Measurements from ENCODE around the gene PHACTR1. TPM values are rescaled to one million over a fixed set of nuclear protein-coding genes. Genes with fewer than 3 reads are reported as not detected.

PHACTR1 gene
- total and polyA plus RNA-seq, 12 donors = 0.77 to 16.0 (median 3.5) TPM

DNA sequence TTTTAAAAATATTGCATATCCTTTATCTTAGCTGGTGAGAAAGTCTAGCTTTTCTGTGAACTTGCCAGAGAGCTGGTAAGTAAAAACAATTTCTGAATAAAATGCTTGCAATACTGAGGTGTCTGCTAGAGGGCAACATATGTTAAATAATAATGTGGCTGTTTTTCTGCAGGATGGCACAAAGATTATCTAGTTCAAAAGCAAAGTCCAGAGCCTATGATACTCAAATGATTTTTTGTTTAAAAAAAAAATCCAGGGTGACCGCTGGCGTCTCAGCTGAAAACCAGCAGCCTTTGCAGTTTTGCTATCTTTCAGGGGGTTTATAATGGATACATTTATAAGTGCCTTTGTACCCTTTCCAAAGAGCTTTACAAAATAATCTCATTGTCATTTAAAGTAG is 194.9 kb downstream of the PHACTR1 start:
- H3K27me3 ChIP-seq = no peaks in the 10 kb centered on the region
- no peaks in the 10 kb centered on the region for H3K4me1 ChIP-seq (replicated peaks in 1 of 2)
- no peak overlapping the region for H3K27ac ChIP-seq
- H3K9me3 ChIP-seq (replicated peaks in 1 of 3) = no peaks in the 10 kb centered on the region
- intact Hi-C loops (cut with DNase I) = loop anchor here (5.0 to 10.0 kb wide), 2 partner anchors 421 to 633 kb away; no protein-coding TSS in a partner anchor
- 8 to 22% (median 17%) methylated on average over 2 of the region's 2 CpGs for WGBS, 4 donors
- no peak for DNase-seq
- TF ChIP-seq POLR2A (IDR thresholded peaks at IDR 0.05) = no peak
- TF ChIP-seq, protein P1, sequence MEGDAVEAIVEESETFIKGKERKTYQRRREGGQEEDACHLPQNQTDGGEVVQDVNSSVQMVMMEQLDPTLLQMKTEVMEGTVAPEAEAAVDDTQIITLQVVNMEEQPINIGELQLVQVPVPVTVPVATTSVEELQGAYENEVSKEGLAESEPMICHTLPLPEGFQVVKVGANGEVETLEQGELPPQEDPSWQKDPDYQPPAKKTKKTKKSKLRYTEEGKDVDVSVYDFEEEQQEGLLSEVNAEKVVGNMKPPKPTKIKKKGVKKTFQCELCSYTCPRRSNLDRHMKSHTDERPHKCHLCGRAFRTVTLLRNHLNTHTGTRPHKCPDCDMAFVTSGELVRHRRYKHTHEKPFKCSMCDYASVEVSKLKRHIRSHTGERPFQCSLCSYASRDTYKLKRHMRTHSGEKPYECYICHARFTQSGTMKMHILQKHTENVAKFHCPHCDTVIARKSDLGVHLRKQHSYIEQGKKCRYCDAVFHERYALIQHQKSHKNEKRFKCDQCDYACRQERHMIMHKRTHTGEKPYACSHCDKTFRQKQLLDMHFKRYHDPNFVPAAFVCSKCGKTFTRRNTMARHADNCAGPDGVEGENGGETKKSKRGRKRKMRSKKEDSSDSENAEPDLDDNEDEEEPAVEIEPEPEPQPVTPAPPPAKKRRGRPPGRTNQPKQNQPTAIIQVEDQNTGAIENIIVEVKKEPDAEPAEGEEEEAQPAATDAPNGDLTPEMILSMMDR (IDR thresholded peaks at IDR 0.05) = peak; percentile 24 to 68 (median 59)
- no peak overlapping the region for H3K4me3 ChIP-seq
- no peaks in the 10 kb centered on the region for H3K36me3 ChIP-seq (replicated peaks in 1 of 2)

DNA sequence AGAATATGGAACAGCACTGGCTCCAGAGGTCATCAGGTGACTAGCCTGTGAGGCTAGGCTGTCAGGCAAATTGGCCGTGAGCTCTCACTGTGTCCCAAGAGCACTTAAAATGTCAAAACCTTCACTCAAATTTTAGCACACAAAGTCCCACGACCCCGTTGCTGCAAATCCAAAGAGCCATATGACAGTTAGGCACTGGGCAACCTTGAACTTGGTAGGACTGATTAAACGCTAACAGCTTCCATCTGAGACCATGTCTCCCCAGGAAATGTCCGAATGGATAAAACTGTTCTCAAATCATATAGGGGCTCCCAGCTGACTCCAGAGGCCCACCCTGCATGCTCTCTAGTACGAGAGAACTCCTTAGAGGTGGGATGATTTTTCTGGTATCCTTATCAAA is 196.6 kb downstream of the PHACTR1 start:
- Histone ChIP-seq H3K27ac (no peak overlapping the region), H3K4me1 (replicated peaks in 1 of 2) (no peaks in the 10 kb centered on the region), H3K27me3 (no peaks in the 10 kb centered on the region), H3K4me3 (no peak overlapping the region), H3K9me3 (replicated peaks in 1 of 3) (no peaks in the 10 kb centered on the region), H3K36me3 (replicated peaks in 1 of 2) (no peaks in the 10 kb centered on the region)
- TF ChIP-seq POLR2A (IDR thresholded peaks at IDR 0.05) = no peak
- TF ChIP-seq, protein P1 (IDR thresholded peaks at IDR 0.05) = no peak
- intact Hi-C loops (cut with DNase I) = loop anchor here (5.0 to 10.0 kb wide), 2 partner anchors 419 to 632 kb away; no protein-coding TSS in a partner anchor
- no peak for DNase-seq
- 70 to 81% (median 79%) methylated on average over 6 of the region's 6 CpGs for WGBS, 4 donors

DNA sequence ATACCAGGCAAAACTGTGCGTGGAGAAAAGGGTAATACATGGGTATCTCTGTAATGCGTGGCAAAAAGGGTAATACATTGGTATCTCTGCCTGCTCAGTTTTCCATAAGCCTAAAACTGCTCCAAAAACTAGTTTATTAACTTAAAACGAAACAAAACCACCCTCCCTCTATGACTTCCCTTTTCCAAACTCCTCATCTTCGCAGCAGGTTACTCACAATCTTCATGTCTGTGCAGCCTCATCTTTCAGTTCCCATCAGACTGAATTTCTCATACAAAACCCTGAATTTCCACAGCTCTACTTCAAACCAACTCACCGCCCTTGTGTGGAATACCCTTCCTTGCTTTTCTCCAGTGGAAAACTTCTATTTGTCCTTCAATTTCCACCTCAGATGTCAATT is 199.4 kb downstream of the PHACTR1 start:
- Histone ChIP-seq H3K4me1 (replicated peaks in 1 of 2) (no peaks in the 10 kb centered on the region), H3K27me3 (no peaks in the 10 kb centered on the region), H3K9me3 (replicated peaks in 1 of 3) (no peaks in the 10 kb centered on the region), H3K4me3 (no peak overlapping the region), H3K36me3 (replicated peaks in 1 of 2) (no peaks in the 10 kb centered on the region), H3K27ac (no peak overlapping the region)
- no peak for DNase-seq
- WGBS, 4 donors = 69 to 80% (median 77%) methylated on average over 5 of the region's 5 CpGs
- intact Hi-C loops (cut with DNase I) = loop anchor here in 1 of 2 donors (10.0 kb wide), 1 partner anchor 629 kb away; no protein-coding TSS in a partner anchor
- TF ChIP-seq POLR2A (IDR thresholded peaks at IDR 0.05) = no peak
- TF ChIP-seq, protein P1 (IDR thresholded peaks at IDR 0.05) = no peak

DNA sequence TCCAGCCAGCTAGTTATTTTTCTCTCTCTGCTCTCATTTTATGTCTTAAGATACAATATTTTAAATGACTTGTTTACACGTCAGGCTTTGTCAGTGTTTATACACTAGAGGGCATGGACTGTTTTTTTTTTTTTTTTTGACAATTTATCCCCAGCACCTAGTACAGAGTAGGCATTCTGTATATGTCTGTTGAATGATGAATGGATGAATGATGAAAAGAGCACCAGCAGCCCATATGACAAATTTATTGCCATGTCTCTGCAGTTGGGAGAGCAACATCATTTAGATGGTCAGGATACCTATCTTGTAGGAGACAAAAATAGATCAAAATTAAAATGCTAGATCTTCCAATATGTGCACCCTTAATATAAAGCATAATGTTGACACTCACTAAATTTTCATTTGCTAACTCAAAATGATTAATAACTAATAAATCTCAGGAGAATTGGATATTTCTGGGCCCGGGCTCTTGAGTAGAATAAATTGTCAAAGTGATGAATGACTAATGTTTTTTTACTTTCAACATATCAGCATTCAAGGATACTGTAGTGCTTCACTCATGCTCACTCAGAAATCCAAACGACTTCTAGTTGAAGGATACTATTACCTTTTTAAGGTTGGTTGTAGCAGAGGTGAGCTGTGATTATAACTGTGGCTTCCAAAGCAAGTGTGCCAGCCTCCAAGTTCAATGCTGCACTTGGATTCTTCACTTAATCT is 200.0 kb downstream of the PHACTR1 start:
- Histone ChIP-seq H3K36me3 (replicated peaks in 1 of 2) (no peaks in the 10 kb centered on the region), H3K4me3 (no peak overlapping the region), H3K27me3 (no peaks in the 10 kb centered on the region), H3K4me1 (replicated peaks in 1 of 2) (no peaks in the 10 kb centered on the region), H3K27ac (no peak overlapping the region), H3K9me3 (replicated peaks in 1 of 3) (no peaks in the 10 kb centered on the region)
- 45 to 52% (median 49%) methylated on average over 3 of the region's 3 CpGs for WGBS, 4 donors
- intact Hi-C loops (cut with DNase I) = loop anchor here in 1 of 2 donors (10.0 kb wide), 1 partner anchor 628 kb away; no protein-coding TSS in a partner anchor
- DNase-seq = no peak
- TF ChIP-seq, protein P1 (IDR thresholded peaks at IDR 0.05) = no peak
- no peak for TF ChIP-seq POLR2A (IDR thresholded peaks at IDR 0.05)
